GM12878 (cell line): ENCODE results near the gene CAVIN2. TPM values are rescaled to one million over a fixed set of nuclear protein-coding genes. Genes with fewer than 3 reads are reported as not detected.

Experiments
- ATAC-seq: fragments of 200-7000 bp; cut with Tn5 transposase; 3 replicates; pipeline ENCODE4 v1.9.1; 2020; ENCODE audit warnings: mild to moderate bottlenecking, moderate library complexity
- BruUV-seq: library from RNA; stranded (reverse); fragments of 400-500 nt; replicated peaks from 2 replicates; lab custom pipeline; 2021; lab: Mats Ljungman, UMichigan
- CTCF ChIA-PET: fragments of 300-600 bp; sonication (Branson Sonifier 250); formaldehyde crosslinking; extraction: SDS; loops from one replicate; lab custom pipeline; 2021; ENCODE audit warnings: inconsistent platforms; lab: Yijun Ruan, JAX
- POLR2A ChIA-PET: fragments of 350-600 bp; formaldehyde crosslinking; extraction: SDS; loops from one replicate; lab custom pipeline; 2021; ENCODE audit warnings: inconsistent platforms; lab: Charles Lee
- RAD21 ChIA-PET: fragments of 300-600 bp; sonication (Branson Sonifier 250); formaldehyde crosslinking; loops from one replicate; lab custom pipeline; 2023; ENCODE audit warnings: antibody characterized with exemption; ENCODE audit not compliant: unreplicated experiment; lab: Charles Lee
- SMC1A ChIA-PET: fragments of 300-600 bp; sonication (Branson Sonifier 250); formaldehyde crosslinking; loops from one replicate; lab custom pipeline; 2023; ENCODE audit not compliant: unreplicated experiment, uncharacterized antibody; lab: Charles Lee
- DNase-seq: peaks from one replicate; pipeline ENCODE4 v3.0.0-alpha.2; 2011; ENCODE audit warnings: low read depth, low spot score
- FAIRE-seq: peaks from 3 replicates; lab custom pipeline; 2011; peaks lifted over from hg19 to GRCh38; lab: Jason Lieb, UNC
- H2AFZ ChIP-seq: 2 replicates; pipeline ENCODE4 v1.6.0; 2011; ENCODE audit warnings: low read depth, low read length, control low read depth; ENCODE audit not compliant: control insufficient read depth
- H3K27ac ChIP-seq: 2 replicates; pipeline ENCODE4 v1.5.1; 2011; ENCODE audit warnings: control low read depth; ENCODE audit not compliant: control insufficient read depth, insufficient read depth
- H3K27me3 ChIP-seq, 2 experiments: replicated peaks in 1 of 2; 2 replicates each; pipeline versions ENCODE4 v1.6.0 to v1.6.1; 2011; ENCODE audit warnings: low read length in 1 of 2; ENCODE audit not compliant: control insufficient read depth in 2 of 2, insufficient read depth in 2 of 2
- H3K36me3 ChIP-seq, 2 experiments: 2 replicates each; pipeline ENCODE4 v1.5.1; 2011; ENCODE audit warnings: low read length in 1 of 2; ENCODE audit not compliant: control insufficient read depth in 2 of 2, insufficient read depth in 2 of 2
- H3K4me1 ChIP-seq: 2 replicates; pipeline ENCODE4 v1.6.1; 2011; ENCODE audit warnings: mild to moderate bottlenecking, low read length, moderate library complexity, mixed read lengths; ENCODE audit not compliant: control insufficient read depth, insufficient read depth
- H3K4me2 ChIP-seq: 2 replicates; pipeline ENCODE4 v1.6.0; 2011; ENCODE audit warnings: control low read depth; ENCODE audit not compliant: control insufficient read depth, insufficient read depth
- H3K4me3 ChIP-seq: fragments of 200-600 bp; sonication (generic); 2 replicates; pipeline ENCODE4 v1.5.1; 2016
- H3K79me2 ChIP-seq: 2 replicates; pipeline ENCODE4 v1.6.0; 2011; ENCODE audit warnings: low read length; ENCODE audit not compliant: control insufficient read depth, insufficient read depth
- H3K9ac ChIP-seq: 2 replicates; pipeline ENCODE4 v1.8.0; 2011; ENCODE audit warnings: low read length, control low read depth, mixed read lengths; ENCODE audit not compliant: control insufficient read depth, insufficient read depth
- H3K9me3 ChIP-seq: replicated peaks from 3 replicates; pipeline ENCODE4 v1.5.1; 2011; ENCODE audit warnings: mild to moderate bottlenecking, low read length; ENCODE audit not compliant: control insufficient read depth, insufficient read depth
- H4K20me1 ChIP-seq: 2 replicates; pipeline ENCODE4 v1.6.0; 2011; ENCODE audit not compliant: control insufficient read depth, insufficient read depth
- ASH2L ChIP-seq: fragments of 300-600, 200-600 bp; sonication (generic); IDR thresholded peaks from 2 replicates; pipeline ENCODE4 v1.6.1; 2017; ENCODE audit warnings: low read depth, mild to moderate bottlenecking, borderline replicate concordance
- CHD2 ChIP-seq: IDR thresholded peaks from 2 replicates; pipeline ENCODE4 v1.6.1; 2011; ENCODE audit warnings: low read depth, low read length, improper control_type of control experiment, borderline replicate concordance
- FOXK2 ChIP-seq: fragments of 450-650 bp; IDR thresholded peaks from 2 replicates; pipeline ENCODE4 v1.6.1; 2017; ENCODE audit warnings: mild to moderate bottlenecking, moderate library complexity
- JUNB ChIP-seq: IDR thresholded peaks from 2 replicates; pipeline ENCODE4 v1.6.1; 2016; ENCODE audit warnings: antibody characterized with exemption, mild to moderate bottlenecking
- MYC ChIP-seq: IDR thresholded peaks from 2 replicates; pipeline ENCODE4 v1.6.1; 2011; ENCODE audit warnings: mild to moderate bottlenecking, low read length, moderate library complexity, inconsistent platforms; ENCODE audit not compliant: insufficient read depth, insufficient replicate concordance, insufficient read length, severe bottlenecking
- NBN ChIP-seq: fragments of 450-650 bp; IDR thresholded peaks from 2 replicates; pipeline ENCODE4 v1.6.1; 2016
- NRF1 ChIP-seq: conservative IDR thresholded peaks from 2 replicates; pipeline ENCODE4 v1.6.1; 2011; ENCODE audit warnings: mild to moderate bottlenecking, low read depth, low read length, improper control_type of control experiment
- SMC3 ChIP-seq: IDR thresholded peaks from 2 replicates; pipeline ENCODE4 v1.6.1; 2011; ENCODE audit warnings: low read length, improper control_type of control experiment, borderline replicate concordance
- SRF ChIP-seq, 2 experiments: IDR thresholded peaks; 2 replicates each; pipeline ENCODE4 v1.6.1; 2011; ENCODE audit warnings: low read depth in 2 of 2, low read length in 2 of 2, mild to moderate bottlenecking in 1 of 2, moderate library complexity in 1 of 2
- STAT1 ChIP-seq: fragments of 450-650 bp; conservative IDR thresholded peaks from 2 replicates; pipeline ENCODE4 v1.6.1; 2014; ENCODE audit warnings: antibody characterized with exemption, mild to moderate bottlenecking
- STAT3 ChIP-seq: IDR thresholded peaks from 2 replicates; pipeline ENCODE4 v1.6.1; 2011; ENCODE audit warnings: low read depth, low read length, improper control_type of control experiment
- ZBED1 ChIP-seq: IDR thresholded peaks from 2 replicates; pipeline ENCODE4 v1.6.1; 2016; ENCODE audit warnings: borderline replicate concordance
- ZZZ3 ChIP-seq: IDR thresholded peaks from 2 replicates; pipeline ENCODE4 v1.6.1; 2011; ENCODE audit warnings: low read depth; ENCODE audit not compliant: control insufficient read depth, insufficient read length
- WGBS: methylation state at CpG from one replicate; pipeline ENCODE4 v1.1.6; 2016; ENCODE audit warnings: low lambda C conversion rate; ENCODE audit not compliant: insufficient replicate concordance, insufficient coverage; ENCODE audit errors: missing lambda C conversion rate; 5-methylcytosine and 5-hydroxymethylcytosine counted together
- in situ Hi-C: fragments of 300-500 bp; cut with MboI; formaldehyde crosslinking; loops from 9 replicates; pipeline ENCODE4 v1.14.3; 2018; ENCODE audit warnings: mixed read lengths
- intact Hi-C: fragments of 100-400 bp; cut with micrococcal nuclease; formaldehyde crosslinking; loops from one replicate; pipeline ENCODE4 v1.14.2; 2022; ENCODE audit not compliant: unreplicated experiment
- polyA plus RNA-seq, 11 experiments: library from polyadenylated mRNA; depleted of rRNA in 4 of 11; unstranded in 6 of 11; stranded (reverse) in 5 of 11; fragments of >200 nt; fragmentation: Nextera tagmentation in 4 of 11; fragmentation: Illumina TruSeq in 1 of 11; extraction: Ambion mirVana in 4 of 11; extraction: Trizol in 1 of 11; gene quantifications; 1 replicate in 1 of 11; 2 replicates in 10 of 11; pipeline versions ENCODE4 v1.2.1 to v1.2.3, GENCODE V29; 2011 to 2016; ENCODE audit warnings: inconsistent platforms in 2 of 11, missing spikeins in 2 of 11, low read depth in 1 of 11
- total RNA-seq, 4 experiments: library from RNA; depleted of rRNA in 3 of 4; stranded (reverse); fragments of >200 nt in 3 of 4; fragmentation: Illumina TruSeq in 1 of 4; extraction: Trizol in 1 of 4; gene quantifications; 2 replicates each; pipeline versions ENCODE4 v1.2.1 to v1.2.3, GENCODE V29; 2013 to 2021
- TF ChIP-seq, protein P1 (sequence below): fragments of 450-650 bp; IDR thresholded peaks from 2 replicates; pipeline ENCODE4 v1.6.1; 2014; ENCODE audit warnings: mild to moderate bottlenecking
- TF ChIP-seq, protein P2 (sequence below): IDR thresholded peaks from 2 replicates; pipeline ENCODE4 v1.6.1; 2012; ENCODE audit warnings: low read depth, low read length, improper control_type of control experiment
- TF ChIP-seq, protein P3 (sequence below): IDR thresholded peaks from 2 replicates; pipeline ENCODE4 v1.6.1; 2012; ENCODE audit warnings: mild to moderate bottlenecking, low read depth, low read length
- TF ChIP-seq, protein P4 (sequence below): IDR thresholded peaks from 2 replicates; pipeline ENCODE4 v1.6.1; 2011; ENCODE audit warnings: low read depth, mild to moderate bottlenecking, low read length, moderate library complexity, borderline replicate concordance; ENCODE audit errors: extremely low read depth

The CAVIN2 gene
- total and polyA plus RNA-seq, 10 of the 15 experiments (the other 5 are each of a cell fraction or from before 2014, with no cell fraction given), result not detected

DNA sequence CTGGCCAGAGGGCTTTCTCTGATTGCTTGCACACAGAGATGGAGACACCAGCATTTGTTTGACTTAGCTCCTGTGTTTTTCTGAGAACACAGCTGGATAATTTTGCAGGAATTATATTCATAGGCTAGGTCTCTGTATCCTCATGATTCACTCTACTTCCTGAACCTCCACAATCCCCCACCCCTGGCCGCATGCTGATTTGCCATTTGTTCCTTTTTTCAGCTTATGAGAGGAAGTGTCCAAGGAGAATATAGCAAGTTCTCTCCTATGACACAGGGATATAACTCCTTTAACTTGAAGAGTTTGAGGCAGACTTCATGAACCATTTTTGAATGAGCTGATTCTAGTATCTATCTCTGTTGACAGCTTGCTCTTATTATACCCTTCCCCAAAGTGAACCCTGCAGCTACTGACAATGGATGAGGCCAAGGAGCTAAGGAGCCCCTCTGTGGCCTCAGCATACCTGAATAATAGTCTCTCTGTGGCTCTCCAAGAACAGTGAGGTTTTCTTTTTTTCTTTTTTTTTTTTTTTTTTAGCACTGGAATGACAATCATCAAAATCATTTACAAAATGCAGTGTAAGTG, 15.4 kb downstream of the CAVIN2 start (continued):
- TF ChIP-seq, protein P1, sequence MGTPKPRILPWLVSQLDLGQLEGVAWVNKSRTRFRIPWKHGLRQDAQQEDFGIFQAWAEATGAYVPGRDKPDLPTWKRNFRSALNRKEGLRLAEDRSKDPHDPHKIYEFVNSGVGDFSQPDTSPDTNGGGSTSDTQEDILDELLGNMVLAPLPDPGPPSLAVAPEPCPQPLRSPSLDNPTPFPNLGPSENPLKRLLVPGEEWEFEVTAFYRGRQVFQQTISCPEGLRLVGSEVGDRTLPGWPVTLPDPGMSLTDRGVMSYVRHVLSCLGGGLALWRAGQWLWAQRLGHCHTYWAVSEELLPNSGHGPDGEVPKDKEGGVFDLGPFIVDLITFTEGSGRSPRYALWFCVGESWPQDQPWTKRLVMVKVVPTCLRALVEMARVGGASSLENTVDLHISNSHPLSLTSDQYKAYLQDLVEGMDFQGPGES, result no peak

DNA sequence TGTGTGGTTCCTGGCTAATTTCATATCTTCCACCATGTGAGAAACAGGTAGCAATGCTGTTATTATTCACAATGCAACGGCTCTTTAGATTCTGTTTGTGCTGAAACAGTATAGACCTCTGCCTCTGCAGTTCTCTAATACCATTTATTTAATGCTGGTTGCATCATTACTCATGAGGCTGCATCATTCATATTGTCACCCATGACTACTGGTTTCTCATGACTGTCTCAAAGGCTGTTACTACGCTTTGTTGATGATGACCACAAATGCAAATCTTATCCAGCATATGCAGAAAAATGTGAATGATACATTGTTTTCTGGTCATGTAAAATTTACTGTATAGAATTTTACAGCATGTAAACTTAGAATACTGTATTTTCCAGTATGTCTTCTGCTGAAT, 22.5 kb downstream of the CAVIN2 start:
- Histone ChIP-seq H3K36me3 (no peaks in the 10 kb centered on the region), H3K9ac (no peak overlapping the region), H4K20me1 (no peaks in the 10 kb centered on the region), H3K27ac (no peak overlapping the region), H3K4me2 (no peak overlapping the region), H3K4me3 (no peak overlapping the region), H2AFZ (no peak overlapping the region), H3K27me3 (peaks cover 0 to 5% of the 10 kb centered on the region in 2 experiments; a peak in 3 of 4 replicates), H3K79me2 (no peaks in the 10 kb centered on the region), H3K9me3 (no peaks in the 10 kb centered on the region), H3K4me1 (no peaks in the 10 kb centered on the region)
- ChIA-PET CTCF (interaction anchor here (0.8 to 1.7 kb wide), 2 partner anchors 12 to 338 kb away, joined by 4 to 5 read pairs; no protein-coding TSS in a partner anchor), RAD21 (interaction anchor here (0.7 kb wide), 1 partner anchor 183 kb away, joined by 3 read pairs; no protein-coding TSS in a partner anchor), SMC1A (interaction anchor here (1.7 kb wide), 1 partner anchor 338 kb away, joined by 5 read pairs; no protein-coding TSS in a partner anchor), POLR2A (no interaction called here)
- FAIRE-seq (no peak), DNase-seq (no peak), ATAC-seq (peak; percentile 33; the same call in 1 of the 3 replicates)
- 15% methylated on average over 2 of the region's 2 CpGs for WGBS
- intact Hi-C loops, result no loop called here
- in situ Hi-C loops, result no loop called here
- BruUV-seq, result no TSS peak
- TF ChIP-seq MYC, result no peak
- TF ChIP-seq ASH2L, result no peak
- no peak for TF ChIP-seq ZBED1
- TF ChIP-seq SMC3, result no peak
- TF ChIP-seq, protein P2, sequence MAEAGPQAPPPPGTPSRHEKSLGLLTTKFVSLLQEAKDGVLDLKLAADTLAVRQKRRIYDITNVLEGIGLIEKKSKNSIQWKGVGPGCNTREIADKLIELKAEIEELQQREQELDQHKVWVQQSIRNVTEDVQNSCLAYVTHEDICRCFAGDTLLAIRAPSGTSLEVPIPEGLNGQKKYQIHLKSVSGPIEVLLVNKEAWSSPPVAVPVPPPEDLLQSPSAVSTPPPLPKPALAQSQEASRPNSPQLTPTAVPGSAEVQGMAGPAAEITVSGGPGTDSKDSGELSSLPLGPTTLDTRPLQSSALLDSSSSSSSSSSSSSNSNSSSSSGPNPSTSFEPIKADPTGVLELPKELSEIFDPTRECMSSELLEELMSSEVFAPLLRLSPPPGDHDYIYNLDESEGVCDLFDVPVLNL, result no peak
- no peak for TF ChIP-seq SRF (IDR thresholded peaks at IDR 0.05; ENCODE audit: low read depth in 2 of 2, low read length in 2 of 2)
- TF ChIP-seq CHD2, result no peak
- TF ChIP-seq STAT3, result no peak
- no peak for TF ChIP-seq NRF1
- no peak for TF ChIP-seq JUNB
- TF ChIP-seq, protein P3, sequence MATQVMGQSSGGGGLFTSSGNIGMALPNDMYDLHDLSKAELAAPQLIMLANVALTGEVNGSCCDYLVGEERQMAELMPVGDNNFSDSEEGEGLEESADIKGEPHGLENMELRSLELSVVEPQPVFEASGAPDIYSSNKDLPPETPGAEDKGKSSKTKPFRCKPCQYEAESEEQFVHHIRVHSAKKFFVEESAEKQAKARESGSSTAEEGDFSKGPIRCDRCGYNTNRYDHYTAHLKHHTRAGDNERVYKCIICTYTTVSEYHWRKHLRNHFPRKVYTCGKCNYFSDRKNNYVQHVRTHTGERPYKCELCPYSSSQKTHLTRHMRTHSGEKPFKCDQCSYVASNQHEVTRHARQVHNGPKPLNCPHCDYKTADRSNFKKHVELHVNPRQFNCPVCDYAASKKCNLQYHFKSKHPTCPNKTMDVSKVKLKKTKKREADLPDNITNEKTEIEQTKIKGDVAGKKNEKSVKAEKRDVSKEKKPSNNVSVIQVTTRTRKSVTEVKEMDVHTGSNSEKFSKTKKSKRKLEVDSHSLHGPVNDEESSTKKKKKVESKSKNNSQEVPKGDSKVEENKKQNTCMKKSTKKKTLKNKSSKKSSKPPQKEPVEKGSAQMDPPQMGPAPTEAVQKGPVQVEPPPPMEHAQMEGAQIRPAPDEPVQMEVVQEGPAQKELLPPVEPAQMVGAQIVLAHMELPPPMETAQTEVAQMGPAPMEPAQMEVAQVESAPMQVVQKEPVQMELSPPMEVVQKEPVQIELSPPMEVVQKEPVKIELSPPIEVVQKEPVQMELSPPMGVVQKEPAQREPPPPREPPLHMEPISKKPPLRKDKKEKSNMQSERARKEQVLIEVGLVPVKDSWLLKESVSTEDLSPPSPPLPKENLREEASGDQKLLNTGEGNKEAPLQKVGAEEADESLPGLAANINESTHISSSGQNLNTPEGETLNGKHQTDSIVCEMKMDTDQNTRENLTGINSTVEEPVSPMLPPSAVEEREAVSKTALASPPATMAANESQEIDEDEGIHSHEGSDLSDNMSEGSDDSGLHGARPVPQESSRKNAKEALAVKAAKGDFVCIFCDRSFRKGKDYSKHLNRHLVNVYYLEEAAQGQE, result no peak
- TF ChIP-seq STAT1, result no peak
- TF ChIP-seq FOXK2, result no peak
- TF ChIP-seq ZZZ3, result no peak
- TF ChIP-seq NBN, result no peak
- TF ChIP-seq, protein P4, sequence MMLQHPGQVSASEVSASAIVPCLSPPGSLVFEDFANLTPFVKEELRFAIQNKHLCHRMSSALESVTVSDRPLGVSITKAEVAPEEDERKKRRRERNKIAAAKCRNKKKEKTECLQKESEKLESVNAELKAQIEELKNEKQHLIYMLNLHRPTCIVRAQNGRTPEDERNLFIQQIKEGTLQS, result no peak
